HG03097 (cell line): ENCODE results near the gene S1PR2.
A peak's percentile ranks its signal among the peaks of the same experiment; 100 is the strongest.
"Not testable (repeated sequence)": the region's sequence is repeated elsewhere in the genome, so short reads cannot be mapped to it uniquely, and the experiment has no call there.

Experiments used
- ATAC-seq: cut with Tn5 transposase; IDR thresholded peaks from one replicate; pipeline ENCODE4 v1.9.1; 2021; ENCODE audit not compliant: unreplicated experiment, low FRiP score

The S1PR2 gene

GRCh38 chr19:10255358-10255757 is 24.2 kb upstream of the S1PR2 start:
- no peak for ATAC-seq

GRCh38 chr19:10254244-10254643 is 23.1 kb upstream of the S1PR2 start:
- no peak for ATAC-seq

GRCh38 chr19:10252707-10253106 is 21.6 kb upstream of the S1PR2 start:
- ATAC-seq: no peak

- ATAC-seq: peak; percentile 89
Observed at GRCh38 chr19:10251792-10252694, 20.9 kb upstream of the S1PR2 start, which contains the start of gene MRPL4. Gene MRPL4 (plus strand): TSS chr19:10252214. CDS start chr19:10252254, 40 bp downstream.

- no peak for ATAC-seq
Observed at GRCh38 chr19:10246511-10246910, 15.4 kb upstream of the S1PR2 start.

- no peak for ATAC-seq
Observed at GRCh38 chr19:10245189-10245939, 14.2 kb upstream of the S1PR2 start.

GRCh38 chr19:10243606-10244005 is 12.5 kb upstream of the S1PR2 start:
- no peak for ATAC-seq

GRCh38 chr19:10241826-10242449 is 10.8 kb upstream of the S1PR2 start:
- not testable (repeated sequence) for ATAC-seq

GRCh38 chr19:10238172-10238783 is 7.1 kb upstream of the S1PR2 start:
- ATAC-seq: no peak

GRCh38 chr19:10237702-10238101 is 6.6 kb upstream of the S1PR2 start:
- ATAC-seq: no peak

- ATAC-seq: not testable (repeated sequence)
Observed at GRCh38 chr19:10235409-10235808, 4.3 kb upstream of the S1PR2 start.

GRCh38 chr19:10235003-10235402 is 3.9 kb upstream of the S1PR2 start:
- ATAC-seq: no peak

GRCh38 chr19:10233946-10234345 is 2.8 kb upstream of the S1PR2 start:
- ATAC-seq: no peak

GRCh38 chr19:10231612-10232228 is 589 bp upstream of the S1PR2 start:
- ATAC-seq: no peak

GRCh38 chr19:10230173-10230860 is 814 bp downstream of the S1PR2 start:
- no peak for ATAC-seq

- no peak for ATAC-seq
Observed at GRCh38 chr19:10228920-10229319, 2.2 kb downstream of the S1PR2 start.

- ATAC-seq: no peak
Observed at GRCh38 chr19:10228393-10228792, 2.7 kb downstream of the S1PR2 start.

- ATAC-seq: no peak
Observed at GRCh38 chr19:10227026-10227971, 3.8 kb downstream of the S1PR2 start.
